ENCODE measurements around the gene SORCS2. TPM values are rescaled to one million over a fixed set of nuclear protein-coding genes. Genes with fewer than 3 reads are reported as not detected.

SORCS2 gene
- total RNA-seq, 2 experiments from 2014 or later, result 0.03 TPM; not detected in 1

GRCh38 chr4:7252051-7252450 lies 59.7 kb downstream of the SORCS2 start:
- Histone ChIP-seq H4K20me1 (ENCODE audit: insufficient read depth, low read length) (no peaks in the 10 kb centered on the region), H2AFZ (ENCODE audit: low read length) (no peak overlapping the region), H3K4me3 (ENCODE audit: low read depth, low read length, poor library complexity, severe bottlenecking) (no peak overlapping the region), H3K27ac (ENCODE audit: low read depth, low read length, poor library complexity, severe bottlenecking) (no peak overlapping the region), H3K4me1 (ENCODE audit: insufficient read depth, low read length, poor library complexity, severe bottlenecking) (no peaks in the 10 kb centered on the region), H3K9me3 (ENCODE audit: low read length) (no peaks in the 10 kb centered on the region), H3K4me2 (ENCODE audit: low read length) (no peak overlapping the region), H3K79me2 (ENCODE audit: insufficient read depth, low read depth, low read length) (no peaks in the 10 kb centered on the region), H3K36me3 (ENCODE audit: insufficient read depth, low read length) (no peaks in the 10 kb centered on the region), H3K9me2 (ENCODE audit: insufficient read depth, low read length) (no peaks in the 10 kb centered on the region)
- BruUV-seq (replicated peaks), result no TSS peak
- DNase-seq (ENCODE audit: low spot score), result no peak
- POLR2A ChIA-PET, result no interaction called here
- CTCF ChIA-PET (ENCODE audit: unreplicated experiment), result no interaction called here
- TF ChIP-seq EZH2phosphoT487 (IDR thresholded peaks at IDR 0.05; ENCODE audit: borderline replicate concordance, low read depth, low read length) (no peak), CTCF (conservative IDR thresholded peaks at IDR 0.05; ENCODE audit: low read length) (no peak)
- intact Hi-C loops (cut with micrococcal nuclease; ENCODE audit: unreplicated experiment), result no loop called here

GRCh38 chr4:7252510-7253340 lies 60.4 kb downstream of the SORCS2 start:
- no peak overlapping the region for H3K4me2 ChIP-seq (ENCODE audit: low read length)
- ChIA-PET POLR2A (no interaction called here), CTCF (ENCODE audit: unreplicated experiment) (no interaction called here)
- no peaks in the 10 kb centered on the region for H3K9me3 ChIP-seq (ENCODE audit: low read length)
- no peaks in the 10 kb centered on the region for H4K20me1 ChIP-seq (ENCODE audit: insufficient read depth, low read length)
- TF ChIP-seq EZH2phosphoT487 (IDR thresholded peaks at IDR 0.05; ENCODE audit: borderline replicate concordance, low read depth, low read length) (no peak), CTCF (conservative IDR thresholded peaks at IDR 0.05; ENCODE audit: low read length) (no peak)
- no peaks in the 10 kb centered on the region for H3K79me2 ChIP-seq (ENCODE audit: insufficient read depth, low read depth, low read length)
- H3K9me2 ChIP-seq (ENCODE audit: insufficient read depth, low read length), result no peaks in the 10 kb centered on the region
- no TSS peak for BruUV-seq (replicated peaks)
- no peak overlapping the region for H3K27ac ChIP-seq (ENCODE audit: low read depth, low read length, poor library complexity, severe bottlenecking)
- no peak overlapping the region for H3K4me3 ChIP-seq (ENCODE audit: low read depth, low read length, poor library complexity, severe bottlenecking)
- intact Hi-C loops (cut with micrococcal nuclease; ENCODE audit: unreplicated experiment), result no loop called here
- DNase-seq (ENCODE audit: low spot score), result no peak
- H3K4me1 ChIP-seq (ENCODE audit: insufficient read depth, low read length, poor library complexity, severe bottlenecking), result no peaks in the 10 kb centered on the region
- no peak overlapping the region for H2AFZ ChIP-seq (ENCODE audit: low read length)
- no peaks in the 10 kb centered on the region for H3K36me3 ChIP-seq (ENCODE audit: insufficient read depth, low read length)

GRCh38 chr4:7253341-7253700 lies 61.0 kb downstream of the SORCS2 start:
- no peak for TF ChIP-seq EZH2phosphoT487 (IDR thresholded peaks at IDR 0.05; ENCODE audit: borderline replicate concordance, low read depth, low read length)
- no peak for TF ChIP-seq CTCF (conservative IDR thresholded peaks at IDR 0.05; ENCODE audit: low read length)
- Histone ChIP-seq H3K36me3 (ENCODE audit: insufficient read depth, low read length) (no peaks in the 10 kb centered on the region), H3K4me3 (ENCODE audit: low read depth, low read length, poor library complexity, severe bottlenecking) (no peak overlapping the region), H3K79me2 (ENCODE audit: insufficient read depth, low read depth, low read length) (no peaks in the 10 kb centered on the region), H3K4me1 (ENCODE audit: insufficient read depth, low read length, poor library complexity, severe bottlenecking) (no peaks in the 10 kb centered on the region), H3K9me3 (ENCODE audit: low read length) (no peaks in the 10 kb centered on the region), H2AFZ (ENCODE audit: low read length) (no peak overlapping the region), H3K4me2 (ENCODE audit: low read length) (no peak overlapping the region), H4K20me1 (ENCODE audit: insufficient read depth, low read length) (no peaks in the 10 kb centered on the region), H3K9me2 (ENCODE audit: insufficient read depth, low read length) (no peaks in the 10 kb centered on the region), H3K27ac (ENCODE audit: low read depth, low read length, poor library complexity, severe bottlenecking) (no peak overlapping the region)
- DNase-seq (ENCODE audit: low spot score), result no peak
- ChIA-PET POLR2A (no interaction called here), CTCF (ENCODE audit: unreplicated experiment) (no interaction called here)
- BruUV-seq (replicated peaks), result no TSS peak
- intact Hi-C loops (cut with micrococcal nuclease; ENCODE audit: unreplicated experiment), result no loop called here

Measured in OCI-LY7 (cell line).